ENCODE results near the gene CTNND2.

Gene CTNND2

GRCh38 chr5:11594021-11594420 is 310.2 kb downstream of the CTNND2 start:
- DNase-seq (ENCODE audit: low spot score), result no peak

GRCh38 chr5:11590475-11590874 is 313.8 kb downstream of the CTNND2 start:
- no peak for DNase-seq (ENCODE audit: low spot score)

- no peak for DNase-seq (ENCODE audit: low spot score)
These were observed 315.4 kb downstream of the CTNND2 start for GRCh38 chr5:11588803-11589202.

GRCh38 chr5:11584017-11584416 is 320.2 kb downstream of the CTNND2 start:
- DNase-seq (ENCODE audit: low spot score), result no peak

GRCh38 chr5:11579351-11579750 is 324.9 kb downstream of the CTNND2 start:
- no peak for DNase-seq (ENCODE audit: low spot score)

GRCh38 chr5:11574787-11575186 is 329.5 kb downstream of the CTNND2 start:
- DNase-seq (ENCODE audit: low spot score), result no peak

GRCh38 chr5:11573140-11573992 is 330.9 kb downstream of the CTNND2 start:
- no peak for DNase-seq (ENCODE audit: low spot score)

GRCh38 chr5:11564706-11565105 is 339.5 kb downstream of the CTNND2 start:
- DNase-seq (ENCODE audit: low spot score), result no peak

- DNase-seq (ENCODE audit: low spot score), result no peak
These were observed 340.4 kb downstream of the CTNND2 start for GRCh38 chr5:11563822-11564221.

- no peak for DNase-seq (ENCODE audit: low spot score)
These were observed 343.1 kb downstream of the CTNND2 start for GRCh38 chr5:11560915-11561697.

GRCh38 chr5:11557063-11557462 is 347.2 kb downstream of the CTNND2 start:
- no peak for DNase-seq (ENCODE audit: low spot score)

- no peak for DNase-seq (ENCODE audit: low spot score)
These were observed 349.1 kb downstream of the CTNND2 start for GRCh38 chr5:11555171-11555570.

- DNase-seq (ENCODE audit: low spot score), result no peak
These were observed 356.5 kb downstream of the CTNND2 start for GRCh38 chr5:11547730-11548129.

GRCh38 chr5:11547140-11547539 is 357.1 kb downstream of the CTNND2 start:
- no peak for DNase-seq (ENCODE audit: low spot score)

- no peak for DNase-seq (ENCODE audit: low spot score)
These were observed 364.1 kb downstream of the CTNND2 start for GRCh38 chr5:11540112-11540511.

GRCh38 chr5:11531811-11532555 is 372.3 kb downstream of the CTNND2 start:
- no peak for DNase-seq (ENCODE audit: low spot score)

GRCh38 chr5:11528720-11529119 is 375.5 kb downstream of the CTNND2 start:
- no peak for DNase-seq (ENCODE audit: low spot score)

- no peak for DNase-seq (ENCODE audit: low spot score)
These were observed 376.4 kb downstream of the CTNND2 start for GRCh38 chr5:11527652-11528349.

GRCh38 chr5:11525020-11525419 is 379.2 kb downstream of the CTNND2 start:
- no peak for DNase-seq (ENCODE audit: low spot score)

GRCh38 chr5:11524188-11524587 is 380.1 kb downstream of the CTNND2 start:
- no peak for DNase-seq (ENCODE audit: low spot score)

GRCh38 chr5:11522796-11523195 is 381.4 kb downstream of the CTNND2 start:
- no peak for DNase-seq (ENCODE audit: low spot score)

Data from SK-N-DZ (cell line).